Transverse colon (tissue), 4 donors: ENCODE measurements around the gene BLVRB.

Experiments used
- CTCF ChIP-seq, 5 experiments: fragments of 200-600 bp in 3 of 5; fragments of 450-650 bp in 2 of 5; sonication (generic) in 3 of 5; IDR thresholded peaks; 1 replicate in 2 of 5; 2 replicates in 3 of 5; pipeline ENCODE4 v1.5.1; 2016 to 2017; ENCODE audit warnings: antibody characterized with exemption in 5 of 5, inconsistent platforms in 3 of 5, mild to moderate bottlenecking in 2 of 5, moderate library complexity in 1 of 5
- POLR2AphosphoS5 ChIP-seq, 3 donors: sonication (generic); formaldehyde crosslinking; IDR thresholded peaks; one replicate each; pipeline ENCODE4 v1.6.1; 2016; ENCODE audit warnings: antibody characterized with exemption in 3 of 3

DNA sequence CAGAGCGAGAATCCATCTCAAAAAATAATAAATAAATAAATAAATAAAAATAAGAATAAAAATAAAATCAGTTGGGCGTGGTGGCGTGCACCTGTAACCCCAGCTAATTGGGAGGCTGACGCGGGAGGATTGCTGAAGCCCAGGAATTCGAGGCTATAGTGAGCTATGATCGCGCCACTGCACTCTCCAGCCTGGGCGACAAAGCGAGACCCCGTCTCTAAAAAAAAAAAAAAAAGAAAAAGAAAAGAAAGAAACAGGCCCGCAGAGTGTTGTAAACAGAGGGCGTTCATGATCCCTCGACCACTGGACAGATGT lies 45.1 kb downstream of the BLVRB start:
- no peak for TF ChIP-seq CTCF (IDR thresholded peaks at IDR 0.05)
- no peak for TF ChIP-seq POLR2AphosphoS5 (IDR thresholded peaks at IDR 0.05)
